CD4-positive, alpha-beta T cell treated with Interferon gamma for 1 hour (primary cell): Measurements from ENCODE around the gene TAT.

Source experiments
- DNase-seq: peaks from one replicate; pipeline ENCODE4 v3.0.0-alpha.2; 2020

The TAT gene

DNA sequence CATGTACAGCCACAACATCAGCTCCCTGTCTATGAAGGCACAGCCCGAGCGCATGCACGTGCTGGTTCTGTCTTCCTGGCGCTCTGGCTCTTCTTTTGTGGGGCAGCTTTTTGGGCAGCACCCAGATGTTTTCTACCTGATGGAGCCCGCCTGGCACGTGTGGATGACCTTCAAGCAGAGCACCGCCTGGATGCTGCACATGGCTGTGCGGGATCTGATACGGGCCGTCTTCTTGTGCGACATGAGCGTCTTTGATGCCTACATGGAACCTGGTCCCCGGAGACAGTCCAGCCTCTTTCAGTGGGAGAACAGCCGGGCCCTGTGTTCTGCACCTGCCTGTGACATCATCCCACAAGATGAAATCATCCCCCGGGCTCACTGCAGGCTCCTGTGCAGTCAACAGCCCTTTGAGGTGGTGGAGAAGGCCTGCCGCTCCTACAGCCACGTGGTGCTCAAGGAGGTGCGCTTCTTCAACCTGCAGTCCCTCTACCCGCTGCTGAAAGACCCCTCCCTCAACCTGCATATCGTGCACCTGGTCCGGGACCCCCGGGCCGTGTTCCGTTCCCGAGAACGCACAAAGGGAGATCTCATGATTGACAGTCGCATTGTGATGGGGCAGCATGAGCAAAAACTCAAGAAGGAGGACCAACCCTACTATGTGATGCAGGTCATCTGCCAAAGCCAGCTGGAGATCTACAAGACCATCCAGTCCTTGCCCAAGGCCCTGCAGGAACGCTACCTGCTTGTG, 40.0 kb downstream of the TAT start:
- no peak for DNase-seq

DNA sequence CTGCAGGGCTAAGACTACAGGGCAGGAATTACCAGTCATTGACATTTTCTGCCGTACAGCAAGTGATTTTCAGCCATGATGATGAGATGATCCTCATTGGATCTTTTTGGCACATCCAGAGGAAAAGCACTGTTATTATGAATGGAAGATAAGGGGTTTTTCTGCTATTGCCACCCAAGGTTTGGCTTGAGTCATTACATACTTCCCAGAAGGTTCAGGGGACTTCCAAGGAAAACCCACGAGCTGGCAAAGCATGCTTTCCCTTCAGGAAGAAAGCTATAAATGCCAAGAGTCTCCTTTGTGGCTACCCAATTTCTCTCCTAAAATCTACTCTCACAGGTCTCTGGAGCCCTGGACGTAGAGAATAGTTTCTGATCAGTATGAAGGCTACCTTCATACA, 44.5 kb downstream of the TAT start:
- DNase-seq, result no peak

DNA sequence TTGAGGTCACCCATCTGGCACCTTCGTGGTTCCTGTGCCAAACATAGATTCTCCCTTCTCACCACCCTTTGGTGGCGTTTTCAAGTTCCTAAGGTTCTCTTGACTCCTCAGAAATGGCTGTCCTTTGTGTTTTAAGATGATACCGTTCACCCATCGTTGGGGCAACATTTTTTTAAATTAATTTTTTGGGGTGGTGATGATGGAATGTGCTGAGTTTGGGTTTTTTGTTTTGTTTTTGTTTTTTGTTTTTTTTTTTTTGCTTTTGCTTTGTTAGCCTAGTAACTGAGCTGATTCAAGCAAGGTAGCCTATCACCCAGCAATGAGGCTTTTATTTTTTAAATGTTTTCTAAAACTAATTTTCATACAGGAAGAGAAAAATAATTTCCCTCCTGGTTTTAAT, 48.0 kb downstream of the TAT start:
- DNase-seq, result no peak

DNA sequence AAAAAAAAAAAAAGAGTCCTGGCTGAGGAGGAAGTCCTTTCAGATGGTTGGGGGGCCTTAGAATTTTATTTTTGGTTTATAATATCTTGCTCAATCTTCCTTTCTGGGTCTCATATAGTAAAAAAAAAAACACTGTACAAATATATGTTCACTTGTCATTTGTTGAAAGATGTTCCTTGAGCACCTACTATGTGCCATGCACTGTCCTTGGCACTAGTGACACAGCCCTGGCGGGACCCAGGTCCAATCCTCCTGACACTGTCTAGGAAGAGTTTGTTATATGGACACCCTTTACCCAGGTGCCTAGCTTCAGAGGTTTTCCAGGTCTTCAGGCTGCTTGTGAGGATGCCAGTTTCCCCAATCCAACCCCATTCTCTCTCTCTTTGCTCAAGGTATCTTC, 48.6 kb downstream of the TAT start:
- no peak for DNase-seq

- no peak for DNase-seq
These were observed 50.7 kb downstream of the TAT start, which contains the start of gene CHST4 for GRCh38 chr16:71526111-71526631. CHST4 (plus strand) TSS chr16:71526426; CDS start chr16:71536678, 10,252 bp downstream.

DNA sequence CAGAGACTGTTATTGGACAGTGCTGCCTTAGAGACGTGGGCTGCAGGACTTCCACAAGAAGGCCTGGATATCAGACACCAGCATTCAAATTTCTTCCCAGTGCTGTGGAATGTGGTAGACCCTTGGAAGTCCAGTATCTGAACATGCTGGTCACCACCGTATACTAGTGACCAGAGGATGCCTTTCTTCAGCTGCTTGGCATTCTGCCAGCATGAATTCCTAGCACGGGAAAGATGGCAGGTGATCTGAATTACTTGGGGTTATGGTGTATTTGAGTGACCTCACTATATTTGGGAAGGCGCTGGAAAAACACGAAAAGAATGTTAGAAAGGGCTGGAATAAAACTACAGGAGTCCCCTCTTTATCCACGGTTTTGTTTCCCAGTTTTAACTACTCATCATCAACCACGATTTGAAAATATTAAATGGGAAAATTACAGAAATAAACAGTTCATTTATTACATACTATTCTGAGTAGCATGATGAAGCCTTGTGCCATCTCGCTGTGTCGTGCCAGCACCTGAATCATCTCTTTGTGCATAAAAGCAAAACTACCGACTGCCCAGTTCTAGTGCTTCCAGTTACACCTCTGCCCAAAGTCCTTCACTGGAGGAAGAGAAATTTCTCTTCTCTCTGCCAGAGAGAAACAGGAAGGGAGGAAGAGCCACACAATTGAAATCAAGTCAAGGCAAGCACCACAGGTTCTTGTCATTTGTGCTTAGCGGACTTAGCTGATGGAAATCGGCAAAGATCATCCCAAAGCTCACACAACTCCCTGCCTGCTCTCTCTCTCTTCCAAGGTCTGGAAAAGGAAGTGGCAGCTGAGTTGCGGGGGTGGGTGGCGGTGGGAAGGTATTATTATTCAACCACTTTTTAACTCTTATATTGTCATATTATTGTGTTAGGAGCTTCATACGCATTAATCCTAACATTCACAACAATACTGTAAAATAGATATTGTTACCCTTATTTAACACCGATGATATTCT, 52.0 kb downstream of the TAT start:
- DNase-seq, result no peak

DNA sequence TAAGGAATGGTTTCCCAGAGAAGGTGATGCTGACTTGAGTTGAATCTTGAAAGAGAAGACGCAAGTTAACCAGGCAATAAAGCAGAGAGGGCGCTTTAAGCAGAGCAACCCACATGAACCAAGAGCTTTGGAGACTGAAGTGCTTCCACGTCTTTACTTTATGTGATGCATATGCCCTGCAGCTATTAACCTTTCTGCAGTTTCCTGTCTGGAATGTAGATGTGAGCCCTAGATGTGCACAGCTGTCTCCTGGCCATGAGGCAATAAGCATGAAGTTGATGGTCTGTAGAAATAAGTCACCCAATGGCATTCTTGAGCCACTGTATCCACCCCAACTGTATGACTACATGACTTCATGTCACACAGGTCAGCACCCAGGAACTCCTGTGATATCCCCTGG, 56.3 kb downstream of the TAT start:
- no peak for DNase-seq
